ENCODE measurements around the gene RAC3.

RAC3 gene

DNA sequence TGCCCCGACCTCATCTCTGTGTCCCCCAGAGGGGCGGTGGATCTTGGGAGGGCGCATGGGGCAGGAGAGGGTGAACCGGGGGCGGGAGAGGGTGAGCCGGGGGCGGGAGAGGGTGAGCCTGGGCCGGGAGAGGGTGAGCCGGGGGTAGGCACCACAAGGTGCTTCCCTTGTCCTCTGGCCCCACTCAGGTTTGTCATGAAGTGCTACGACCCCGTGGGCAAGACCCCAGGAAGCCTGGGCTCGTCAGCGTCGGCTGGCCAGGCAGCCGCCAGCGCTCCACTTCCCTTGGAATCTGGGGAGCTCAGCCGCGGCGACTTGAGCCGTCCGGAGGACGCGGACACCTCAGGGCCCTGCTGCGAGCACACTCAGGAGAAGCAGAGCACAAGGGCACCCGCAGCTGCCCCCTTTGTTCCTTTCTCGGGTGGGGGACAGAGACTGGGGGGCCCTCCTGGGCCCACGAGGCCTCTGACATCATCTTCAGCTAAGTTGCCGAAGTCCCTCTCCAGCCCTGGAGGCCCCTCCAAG is 35.2 kb upstream of the RAC3 start:
- H3K4me3 ChIP-seq (ENCODE audit: low read depth, low read length, poor library complexity, severe bottlenecking): no peak overlapping the region
- H3K4me2 ChIP-seq (ENCODE audit: low read length): no peak overlapping the region
- H2AFZ ChIP-seq (ENCODE audit: low read length): no peak overlapping the region
- H3K27ac ChIP-seq (ENCODE audit: low read depth, low read length, poor library complexity, severe bottlenecking): no peak overlapping the region
- no peaks in the 10 kb centered on the region for H3K9me3 ChIP-seq (ENCODE audit: low read length)
- no peaks in the 10 kb centered on the region for H3K79me2 ChIP-seq (ENCODE audit: insufficient read depth, low read length)
- H3K4me1 ChIP-seq (ENCODE audit: insufficient read depth, low read length, severe bottlenecking): no peaks in the 10 kb centered on the region
- no peak overlapping the region for H3K9ac ChIP-seq (ENCODE audit: low read length)
- H3K27me3 ChIP-seq (ENCODE audit: insufficient read depth, low read length): no peaks in the 10 kb centered on the region
- H3K36me3 ChIP-seq (ENCODE audit: insufficient read depth, low read length): no peaks in the 10 kb centered on the region
- H3K9me2 ChIP-seq (ENCODE audit: low read depth, low read length): no peaks in the 10 kb centered on the region
- H4K20me1 ChIP-seq (ENCODE audit: insufficient read depth, low read length): no peaks in the 10 kb centered on the region
- TF ChIP-seq, protein P1, sequence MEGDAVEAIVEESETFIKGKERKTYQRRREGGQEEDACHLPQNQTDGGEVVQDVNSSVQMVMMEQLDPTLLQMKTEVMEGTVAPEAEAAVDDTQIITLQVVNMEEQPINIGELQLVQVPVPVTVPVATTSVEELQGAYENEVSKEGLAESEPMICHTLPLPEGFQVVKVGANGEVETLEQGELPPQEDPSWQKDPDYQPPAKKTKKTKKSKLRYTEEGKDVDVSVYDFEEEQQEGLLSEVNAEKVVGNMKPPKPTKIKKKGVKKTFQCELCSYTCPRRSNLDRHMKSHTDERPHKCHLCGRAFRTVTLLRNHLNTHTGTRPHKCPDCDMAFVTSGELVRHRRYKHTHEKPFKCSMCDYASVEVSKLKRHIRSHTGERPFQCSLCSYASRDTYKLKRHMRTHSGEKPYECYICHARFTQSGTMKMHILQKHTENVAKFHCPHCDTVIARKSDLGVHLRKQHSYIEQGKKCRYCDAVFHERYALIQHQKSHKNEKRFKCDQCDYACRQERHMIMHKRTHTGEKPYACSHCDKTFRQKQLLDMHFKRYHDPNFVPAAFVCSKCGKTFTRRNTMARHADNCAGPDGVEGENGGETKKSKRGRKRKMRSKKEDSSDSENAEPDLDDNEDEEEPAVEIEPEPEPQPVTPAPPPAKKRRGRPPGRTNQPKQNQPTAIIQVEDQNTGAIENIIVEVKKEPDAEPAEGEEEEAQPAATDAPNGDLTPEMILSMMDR (IDR thresholded peaks at IDR 0.05; ENCODE audit: low read length): no peak
- no peak for TF ChIP-seq EZH2 (IDR thresholded peaks at IDR 0.05; ENCODE audit: borderline replicate concordance, low read length)
- no peaks in the 10 kb centered on the region for H3F3A ChIP-seq (ENCODE audit: insufficient read depth, low read length)

DNA sequence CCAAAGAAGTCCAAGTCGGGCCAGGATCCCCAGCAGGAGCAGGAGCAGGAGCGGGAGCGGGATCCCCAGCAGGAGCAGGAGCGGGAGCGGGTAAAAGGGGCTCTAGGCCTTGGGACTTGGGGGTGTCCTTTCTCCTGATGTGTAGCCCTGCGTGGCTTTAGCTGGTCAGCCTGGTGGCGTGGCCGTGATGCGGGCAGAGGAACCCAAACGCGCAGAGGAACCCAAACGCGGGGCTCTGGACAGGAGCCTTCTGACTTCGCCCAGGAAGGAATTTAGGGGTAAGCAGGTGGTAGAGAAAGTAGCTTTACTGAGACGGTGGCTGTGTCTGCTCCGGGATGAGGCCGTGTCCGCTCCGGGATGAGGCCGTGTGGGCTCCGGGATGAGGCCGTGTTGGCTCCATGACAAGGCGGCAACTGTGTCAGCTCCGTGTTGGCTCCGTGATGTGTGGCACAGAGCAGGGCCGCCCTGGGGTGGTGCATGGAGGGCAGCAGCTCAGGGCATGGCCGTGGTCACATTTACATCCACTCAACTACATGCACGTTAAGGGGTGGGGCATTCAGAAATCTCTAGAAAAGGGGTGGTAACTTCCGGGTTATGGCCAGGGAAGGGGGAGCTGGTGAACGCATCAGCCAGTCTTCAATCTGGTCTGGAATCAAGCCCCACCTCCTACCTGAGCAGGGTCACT is 34.6 kb upstream of the RAC3 start:
- no peak overlapping the region for H3K4me3 ChIP-seq (ENCODE audit: low read depth, low read length, poor library complexity, severe bottlenecking)
- no peak overlapping the region for H3K4me2 ChIP-seq (ENCODE audit: low read length)
- no peak overlapping the region for H2AFZ ChIP-seq (ENCODE audit: low read length)
- H3F3A ChIP-seq (ENCODE audit: insufficient read depth, low read length): no peaks in the 10 kb centered on the region
- H3K9me2 ChIP-seq (ENCODE audit: low read depth, low read length): no peaks in the 10 kb centered on the region
- no peaks in the 10 kb centered on the region for H4K20me1 ChIP-seq (ENCODE audit: insufficient read depth, low read length)
- H3K27me3 ChIP-seq (ENCODE audit: insufficient read depth, low read length): no peaks in the 10 kb centered on the region
- no peaks in the 10 kb centered on the region for H3K36me3 ChIP-seq (ENCODE audit: insufficient read depth, low read length)
- no peaks in the 10 kb centered on the region for H3K79me2 ChIP-seq (ENCODE audit: insufficient read depth, low read length)
- no peaks in the 10 kb centered on the region for H3K4me1 ChIP-seq (ENCODE audit: insufficient read depth, low read length, severe bottlenecking)
- H3K9me3 ChIP-seq (ENCODE audit: low read length): no peaks in the 10 kb centered on the region
- H3K27ac ChIP-seq (ENCODE audit: low read depth, low read length, poor library complexity, severe bottlenecking): no peak overlapping the region
- TF ChIP-seq, protein P1 (IDR thresholded peaks at IDR 0.05; ENCODE audit: low read length): no peak
- no peak for TF ChIP-seq EZH2 (IDR thresholded peaks at IDR 0.05; ENCODE audit: borderline replicate concordance, low read length)
- no peak overlapping the region for H3K9ac ChIP-seq (ENCODE audit: low read length)

DNA sequence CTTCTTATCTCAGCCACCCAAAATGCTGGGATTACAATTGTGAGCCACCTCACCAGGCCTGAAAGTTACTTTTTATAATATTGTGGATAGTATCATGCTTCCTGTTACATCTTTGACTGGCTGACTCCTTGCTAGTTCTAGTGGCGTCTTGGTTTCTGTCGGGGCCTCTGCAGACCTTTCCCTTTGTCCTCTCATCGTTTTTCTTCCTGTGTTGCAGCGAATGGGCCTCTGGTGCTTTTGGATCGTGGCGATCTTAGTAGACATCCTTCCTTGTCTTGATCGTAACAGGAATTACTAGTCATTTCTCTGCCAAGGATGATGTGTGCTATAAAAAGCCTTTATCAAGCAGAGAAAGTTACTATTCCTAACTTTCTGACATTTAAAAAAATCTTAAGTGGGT is 33.3 kb upstream of the RAC3 start:
- TF ChIP-seq, protein P1 (IDR thresholded peaks at IDR 0.05; ENCODE audit: low read length): no peak
- TF ChIP-seq EZH2 (IDR thresholded peaks at IDR 0.05; ENCODE audit: borderline replicate concordance, low read length): no peak
- Histone ChIP-seq H2AFZ (ENCODE audit: low read length) (no peak overlapping the region), H3F3A (ENCODE audit: insufficient read depth, low read length) (no peaks in the 10 kb centered on the region), H3K36me3 (ENCODE audit: insufficient read depth, low read length) (no peaks in the 10 kb centered on the region), H3K9me3 (ENCODE audit: low read length) (no peaks in the 10 kb centered on the region), H3K27ac (ENCODE audit: low read depth, low read length, poor library complexity, severe bottlenecking) (no peak overlapping the region), H3K27me3 (ENCODE audit: insufficient read depth, low read length) (no peaks in the 10 kb centered on the region), H4K20me1 (ENCODE audit: insufficient read depth, low read length) (no peaks in the 10 kb centered on the region), H3K79me2 (ENCODE audit: insufficient read depth, low read length) (no peaks in the 10 kb centered on the region), H3K4me1 (ENCODE audit: insufficient read depth, low read length, severe bottlenecking) (no peaks in the 10 kb centered on the region), H3K4me3 (ENCODE audit: low read depth, low read length, poor library complexity, severe bottlenecking) (no peak overlapping the region), H3K9ac (ENCODE audit: low read length) (no peak overlapping the region), H3K9me2 (ENCODE audit: low read depth, low read length) (no peaks in the 10 kb centered on the region), H3K4me2 (ENCODE audit: low read length) (no peak overlapping the region)

Measured in OCI-LY1 (cell line).